NCI-H2196 (cell line): Measurements from ENCODE around the gene ARHGAP22.

ENCODE experiments used
- DNase-seq: peaks from one replicate; lab custom pipeline; 2025; ENCODE audit not compliant: unreplicated experiment; lab: John Stamatoyannopoulos, UW

The ARHGAP22 gene

DNA sequence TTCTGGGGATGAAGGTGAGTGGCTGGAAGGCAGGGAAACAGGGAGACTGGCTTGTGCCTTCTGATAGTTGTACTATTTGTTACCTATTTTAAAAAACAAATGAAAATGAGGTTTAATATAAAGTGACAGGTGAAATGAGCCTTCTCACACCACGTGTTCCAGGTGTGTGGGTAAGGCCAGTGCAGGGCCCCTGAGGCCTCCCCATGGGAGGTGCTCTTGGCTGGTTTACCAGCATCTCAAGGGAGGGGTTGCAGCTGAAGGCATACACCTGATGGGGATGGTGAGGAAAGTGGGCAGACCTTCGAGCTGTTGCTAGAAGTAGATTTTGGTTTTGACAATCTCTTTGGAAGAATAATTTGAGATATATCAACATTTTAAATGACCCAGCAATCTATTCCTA lies 103.6 kb downstream of the ARHGAP22 start:
- no peak for DNase-seq

DNA sequence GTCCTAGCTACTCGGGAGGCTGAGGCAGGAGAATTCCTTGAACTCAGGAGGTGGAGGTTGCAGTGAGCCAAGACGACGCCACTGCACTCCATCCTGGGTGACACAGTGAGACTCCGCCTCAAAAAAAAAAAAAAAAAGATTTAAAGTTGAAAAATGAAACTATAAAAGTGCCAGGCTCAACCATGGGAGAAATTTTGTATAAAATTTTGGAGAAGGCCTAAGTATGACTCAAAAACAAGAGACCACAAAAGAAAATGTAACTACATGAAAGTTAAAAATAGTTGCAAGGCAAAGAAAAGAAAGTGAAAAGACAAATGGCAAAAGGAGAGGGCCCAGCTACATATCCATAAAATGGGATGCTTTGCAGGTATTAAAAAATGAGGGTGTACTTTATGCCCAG lies 104.1 kb downstream of the ARHGAP22 start:
- no peak for DNase-seq

DNA sequence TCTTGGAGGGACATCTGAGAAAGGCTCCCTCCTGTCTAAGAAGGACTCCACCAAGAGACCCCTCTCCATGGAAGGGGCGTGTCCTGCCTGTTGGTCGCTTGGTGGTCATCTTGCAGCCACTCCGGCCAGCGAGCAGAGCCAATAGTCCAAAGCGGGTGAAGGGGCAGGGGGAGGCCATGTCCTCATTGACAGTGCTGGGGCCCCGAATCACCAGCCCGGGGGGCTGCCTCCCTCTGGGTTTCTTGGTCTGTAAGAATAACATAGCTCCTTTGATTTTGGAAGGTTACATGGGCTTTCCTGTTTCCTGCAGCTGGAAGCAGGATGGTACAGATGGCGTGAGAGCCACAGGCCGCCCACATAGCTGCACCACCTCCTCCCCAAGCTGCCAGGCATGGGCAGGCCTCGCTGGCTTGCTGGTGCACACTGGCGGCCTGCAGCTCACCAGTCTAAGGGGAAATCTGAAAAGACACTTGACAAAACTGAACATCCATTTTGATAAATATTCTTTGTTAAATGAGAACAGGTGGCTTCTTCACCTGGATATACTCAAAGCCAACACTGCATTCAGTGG lies 105.8 kb downstream of the ARHGAP22 start:
- no peak for DNase-seq

DNA sequence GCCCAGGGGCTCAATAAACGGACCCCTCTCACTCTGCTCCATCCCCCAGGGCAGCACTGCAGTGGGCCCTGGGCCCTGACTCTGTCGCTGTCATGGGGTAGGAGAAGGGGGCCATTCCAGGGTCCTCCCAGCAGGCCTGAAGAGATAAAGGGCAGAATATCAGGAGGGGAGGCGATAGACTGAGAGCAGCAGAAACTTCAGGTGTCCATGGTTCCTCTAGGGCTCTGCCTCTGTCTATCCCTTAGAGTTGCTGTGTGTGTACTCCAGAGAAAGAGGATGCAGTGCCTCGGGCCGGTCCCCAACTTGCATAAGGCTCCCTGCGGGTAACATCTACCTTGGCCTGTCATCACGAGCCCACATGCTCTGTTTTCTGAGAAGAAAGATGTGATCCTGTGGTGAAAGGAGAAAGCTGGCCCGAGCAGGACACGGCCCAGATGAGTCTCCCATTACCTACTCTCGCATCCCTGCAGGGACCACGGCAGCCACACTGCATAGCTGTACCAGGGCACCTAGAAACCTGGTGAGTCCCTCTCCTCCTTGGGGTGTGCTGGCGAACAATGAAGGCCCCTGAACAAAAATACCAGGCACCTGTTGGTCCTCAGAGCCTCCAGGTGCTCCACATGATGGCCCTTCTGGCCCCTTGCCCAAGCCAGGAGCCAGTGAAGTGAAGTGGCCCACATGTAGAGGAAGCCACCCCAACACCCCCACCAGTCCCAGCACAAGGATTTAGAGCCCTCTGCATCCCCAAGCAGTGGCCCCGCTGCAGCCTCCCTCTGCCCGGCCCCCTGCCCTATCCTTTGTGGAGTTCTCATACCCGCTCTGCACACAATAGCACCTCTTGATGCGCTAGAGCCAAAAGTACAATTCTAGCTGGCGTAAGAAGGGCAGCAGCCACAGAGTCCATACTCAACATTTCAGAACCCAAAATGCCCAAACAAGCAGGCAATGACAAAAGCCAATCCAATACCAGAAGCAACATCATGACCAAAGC lies 106.8 kb downstream of the ARHGAP22 start:
- DNase-seq, result no peak

DNA sequence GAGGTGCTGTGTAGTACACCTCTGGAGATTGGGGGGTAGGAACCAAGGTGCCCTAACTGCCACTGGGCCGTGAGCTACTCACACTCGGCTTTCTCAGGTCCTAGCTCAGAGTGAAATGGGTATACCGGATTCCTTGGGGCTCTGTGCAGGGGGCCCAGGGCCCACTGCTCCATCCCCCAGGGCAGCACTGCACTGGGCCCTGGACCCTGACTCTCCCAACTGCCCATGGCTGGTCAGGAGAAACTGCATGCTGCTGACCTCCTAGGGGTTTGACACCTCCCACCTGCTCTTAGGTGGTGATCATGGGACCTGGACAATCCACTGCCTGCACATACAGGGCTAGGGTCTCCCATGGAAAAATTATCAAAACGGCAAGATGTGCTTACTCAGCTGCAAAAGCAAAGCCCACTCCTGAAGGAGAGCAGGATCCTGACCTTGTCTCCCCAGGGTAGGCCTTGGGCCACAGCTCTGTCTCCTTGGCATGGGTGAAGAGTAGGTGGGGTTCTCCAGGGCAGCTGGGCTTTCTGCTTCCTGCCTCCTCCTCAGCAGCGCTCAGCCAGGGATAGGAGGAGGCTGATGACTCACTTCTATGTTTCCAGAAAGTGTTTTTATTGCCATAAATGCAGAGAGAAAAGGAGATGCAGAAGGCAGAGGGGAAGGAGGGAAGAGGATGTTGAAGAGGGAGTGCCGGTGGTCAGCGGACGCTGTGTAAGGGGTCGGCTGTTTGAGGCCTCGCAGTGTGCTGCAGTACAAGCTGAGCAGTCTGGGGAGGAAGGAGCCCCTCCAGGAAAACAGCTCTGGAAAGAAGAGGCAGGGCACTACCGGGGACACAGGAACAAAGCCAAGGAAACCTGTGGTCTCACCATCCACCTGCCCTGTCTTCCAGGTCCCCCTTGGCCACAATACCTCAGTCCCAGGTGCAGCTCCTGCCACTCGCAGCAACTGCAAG lies 107.8 kb downstream of the ARHGAP22 start:
- no peak for DNase-seq

DNA sequence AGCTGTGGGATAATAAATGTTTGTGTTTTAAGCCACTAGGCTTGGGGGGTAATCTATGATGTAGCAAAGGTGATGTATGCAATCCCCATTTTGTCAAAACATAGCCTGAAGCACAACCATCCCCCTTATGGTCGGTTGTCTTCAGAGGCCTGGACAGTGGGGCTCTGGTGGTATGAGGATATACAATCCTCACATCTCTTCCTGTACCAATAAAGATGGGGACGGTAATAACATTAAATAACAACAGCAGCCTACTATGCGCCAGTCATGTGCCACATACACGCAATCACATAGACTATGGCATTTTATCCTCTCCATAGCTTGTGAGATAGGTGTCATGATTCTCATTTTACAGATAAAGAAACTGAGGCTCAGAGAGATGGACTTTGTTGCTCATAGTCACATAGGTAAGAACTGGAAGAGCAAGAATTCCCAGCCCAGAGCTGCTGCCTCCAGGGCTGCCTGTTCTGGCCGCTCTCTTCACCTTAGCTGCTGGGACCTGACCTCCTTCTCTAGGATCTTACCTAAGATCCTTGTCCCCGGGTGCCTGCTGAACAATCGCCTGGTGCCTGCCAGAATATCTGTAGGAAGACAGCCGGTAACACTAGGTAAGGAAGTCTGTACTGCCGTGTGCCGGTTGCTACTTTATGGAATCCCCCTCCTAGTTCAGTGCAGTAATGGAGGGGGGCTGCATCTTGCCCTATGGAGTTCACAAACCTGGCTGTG lies 108.6 kb downstream of the ARHGAP22 start:
- no peak for DNase-seq

DNA sequence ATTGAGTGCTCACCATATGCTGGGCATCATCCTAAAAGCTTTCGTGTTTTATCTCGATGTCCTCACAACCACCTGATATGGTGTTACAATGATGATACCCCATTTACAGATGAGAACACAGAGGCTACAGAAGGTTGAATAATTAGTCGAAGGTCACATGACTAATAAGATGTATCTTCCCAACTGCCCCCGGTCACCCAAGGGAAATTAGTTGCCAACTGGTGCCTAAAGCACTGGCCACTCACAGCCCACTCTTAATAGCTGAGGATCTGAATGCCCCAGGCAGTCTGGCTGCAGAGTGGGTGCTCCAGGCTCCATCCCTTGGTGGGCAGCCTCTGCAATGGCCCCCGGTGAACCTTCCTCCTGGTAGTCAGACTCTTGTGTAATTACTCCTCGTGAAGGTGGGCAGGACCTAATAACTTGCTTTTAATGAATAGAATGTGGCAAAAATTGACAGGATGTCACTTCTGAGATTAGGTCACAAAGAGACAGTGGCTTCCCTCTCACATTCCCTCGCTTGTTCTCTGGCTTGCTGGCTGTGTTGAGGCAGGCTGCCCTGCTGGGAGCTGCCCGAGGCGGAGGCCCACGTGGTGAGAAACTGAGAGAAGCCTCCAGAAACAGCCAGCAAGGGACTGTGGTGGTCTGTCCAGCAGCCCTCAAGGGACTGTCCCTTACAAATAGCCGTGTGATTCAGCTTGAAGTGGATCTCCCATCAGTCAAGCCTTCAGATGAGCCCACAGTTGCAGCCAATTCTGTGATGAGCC lies 109.4 kb downstream of the ARHGAP22 start:
- DNase-seq, result no peak

DNA sequence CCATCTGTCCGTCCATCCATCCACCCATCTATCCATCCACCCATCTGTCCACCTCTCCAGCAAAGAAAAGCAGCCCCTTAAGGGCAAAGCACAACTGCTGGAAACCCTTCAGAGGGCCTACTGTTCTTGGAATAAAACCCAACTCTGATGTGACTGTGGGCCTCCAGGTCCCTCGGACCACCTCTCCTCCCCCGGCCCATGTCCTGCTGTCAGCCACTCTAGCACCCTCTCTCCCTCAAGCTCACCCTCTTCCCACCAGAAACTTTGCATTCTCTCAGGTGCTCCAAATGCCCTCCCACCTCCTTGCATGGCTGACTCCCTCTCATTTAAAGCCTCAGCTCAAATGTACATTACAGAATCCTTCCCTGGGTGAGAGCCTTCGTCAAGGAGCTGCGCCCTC lies 110.3 kb downstream of the ARHGAP22 start:
- no peak for DNase-seq

DNA sequence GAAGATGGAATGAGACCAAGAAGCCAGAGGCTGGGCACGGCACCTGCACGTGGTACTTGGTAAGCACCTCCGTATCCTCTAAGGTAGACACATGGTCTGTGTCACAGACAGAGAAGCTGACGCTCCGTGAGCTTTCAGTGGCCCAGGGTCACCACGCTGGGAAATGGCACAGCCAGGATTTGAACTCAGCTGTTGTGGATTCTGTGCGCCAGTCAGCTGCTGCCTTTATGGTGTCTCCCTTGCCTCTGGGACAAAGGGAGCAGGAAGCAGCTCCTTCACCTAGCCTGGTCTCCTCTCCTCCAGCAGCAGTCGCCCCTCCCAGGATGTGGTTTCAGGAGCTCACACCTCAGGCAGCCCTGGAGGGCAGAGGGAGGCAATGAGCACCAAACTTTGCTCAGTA lies 110.8 kb downstream of the ARHGAP22 start:
- no peak for DNase-seq

DNA sequence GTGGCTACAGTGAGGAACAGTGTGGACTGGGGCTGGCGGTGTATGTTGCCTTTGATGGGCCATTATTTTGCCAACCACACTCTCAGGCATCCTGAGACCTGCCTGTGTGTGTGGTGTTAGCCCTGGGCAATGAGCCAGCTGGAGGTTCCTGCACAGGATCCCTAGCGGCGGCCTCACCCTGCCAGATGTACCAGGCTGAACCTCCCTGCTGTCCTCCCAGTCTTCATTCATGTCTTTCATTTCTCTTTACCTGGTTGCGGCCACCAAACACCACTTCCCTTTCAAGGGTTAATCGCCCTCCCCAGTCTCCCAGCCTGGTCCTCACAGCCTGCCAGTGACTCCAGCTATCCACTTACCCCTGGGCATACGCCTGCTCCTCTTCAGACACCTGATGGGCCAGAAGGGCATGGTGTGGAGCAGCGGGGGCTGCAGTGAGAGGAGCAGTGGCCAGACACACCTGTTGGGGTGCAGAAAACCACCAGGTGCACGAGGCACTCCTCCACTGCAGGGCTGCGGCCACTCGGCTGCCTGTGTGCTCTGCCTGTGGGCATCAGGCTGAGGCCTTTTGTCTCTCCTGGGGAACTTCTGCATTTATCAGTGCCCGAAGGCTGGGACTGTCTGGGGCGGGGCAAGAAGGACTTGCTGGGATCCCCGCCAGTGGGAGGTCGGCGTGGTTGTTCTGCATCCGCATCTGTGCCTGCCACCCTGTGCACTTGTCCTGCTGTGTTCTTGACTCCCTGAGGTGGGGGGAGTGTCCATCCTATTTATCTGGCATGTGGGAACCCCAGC lies 111.6 kb downstream of the ARHGAP22 start:
- DNase-seq, result no peak

DNA sequence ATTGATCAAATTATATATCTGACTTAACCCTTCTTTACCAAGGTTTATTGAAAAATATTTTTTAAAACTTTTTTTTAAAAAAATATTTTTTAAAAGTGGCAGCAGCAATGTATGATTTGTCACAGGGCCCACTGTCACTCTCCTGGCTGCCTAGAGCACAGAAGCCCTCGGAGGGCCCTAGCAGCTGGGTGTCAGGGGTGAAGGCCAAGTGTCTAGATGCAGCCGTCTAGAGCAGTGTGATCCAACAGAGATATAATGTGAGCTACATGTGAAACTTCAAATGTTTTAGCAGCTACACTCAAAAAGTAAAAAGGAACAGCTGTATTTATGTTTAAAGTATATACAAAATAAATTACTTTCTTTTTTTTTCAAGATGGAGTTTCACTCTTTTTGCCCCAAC lies 112.7 kb downstream of the ARHGAP22 start:
- DNase-seq, result no peak

DNA sequence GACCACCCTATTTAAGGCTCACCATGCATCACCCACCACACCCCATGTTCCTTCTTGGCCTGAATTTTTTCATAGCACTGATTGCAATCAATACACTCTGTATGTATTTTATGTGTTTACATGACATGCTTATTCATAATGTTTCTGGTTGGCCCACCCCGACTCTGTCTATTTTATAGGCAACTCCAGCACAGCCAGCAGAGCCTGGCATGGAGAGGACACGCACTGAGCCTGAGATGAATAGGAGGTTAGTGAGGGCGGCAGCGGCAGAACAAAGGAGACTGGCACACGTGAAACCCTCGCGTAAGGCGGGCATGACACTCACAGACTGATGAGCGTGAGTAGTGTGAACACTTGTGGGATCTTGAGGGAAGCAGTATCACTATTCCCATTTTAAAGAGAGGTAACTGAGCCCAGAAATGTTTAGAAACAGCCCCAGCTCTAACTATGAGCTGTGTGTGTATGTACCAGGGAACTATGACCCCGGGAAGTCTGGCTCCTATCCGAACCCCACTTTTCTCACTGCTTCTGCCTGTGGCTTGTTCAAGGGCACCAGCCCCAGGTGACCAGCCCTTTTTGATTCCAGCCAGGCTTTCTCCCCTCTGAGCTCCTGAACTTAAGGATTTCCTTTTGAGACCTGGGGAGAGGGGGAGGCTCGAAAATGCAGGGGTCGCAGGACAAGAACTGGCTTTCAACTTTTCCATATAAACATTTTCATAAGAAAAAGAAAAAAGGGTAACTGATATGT lies 113.3 kb downstream of the ARHGAP22 start:
- no peak for DNase-seq

DNA sequence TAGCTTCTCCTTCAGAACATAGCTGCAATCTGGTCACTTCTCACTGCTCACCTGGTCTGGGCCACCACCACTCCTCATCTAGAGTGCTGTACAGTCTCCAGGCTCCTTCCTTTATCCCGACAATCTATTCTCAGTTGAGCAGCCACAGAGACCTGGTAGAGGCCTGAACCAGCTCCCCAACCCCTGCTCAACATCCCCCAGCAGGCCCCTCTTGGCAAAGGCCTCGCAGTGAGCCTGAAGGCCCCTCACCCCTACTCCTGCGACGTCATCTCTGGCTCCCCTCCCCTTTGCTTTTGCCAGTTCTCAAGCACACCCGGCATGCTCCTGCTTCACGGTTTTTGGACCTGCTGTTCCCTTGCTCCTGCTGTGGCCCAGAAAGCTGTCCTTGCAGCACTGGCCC lies 113.9 kb downstream of the ARHGAP22 start:
- no peak for DNase-seq

DNA sequence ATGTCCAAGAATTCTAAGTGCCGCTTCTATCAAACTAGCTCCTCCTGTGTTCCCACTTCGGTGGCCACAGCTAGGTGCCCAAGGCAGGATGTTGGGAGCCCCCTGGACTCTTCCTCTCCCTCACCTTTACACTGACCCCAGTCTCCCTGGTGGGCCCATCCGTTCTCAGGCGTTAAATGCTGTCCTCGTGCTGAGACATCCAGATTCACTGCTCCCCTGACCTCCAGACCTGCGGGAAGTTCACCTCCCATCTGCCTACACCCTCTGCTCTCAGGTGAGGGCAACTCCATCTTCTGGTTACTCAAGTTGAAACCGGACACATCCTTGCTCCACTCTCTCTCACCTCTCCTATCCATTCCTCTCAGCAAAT lies 114.3 kb downstream of the ARHGAP22 start:
- no peak for DNase-seq

DNA sequence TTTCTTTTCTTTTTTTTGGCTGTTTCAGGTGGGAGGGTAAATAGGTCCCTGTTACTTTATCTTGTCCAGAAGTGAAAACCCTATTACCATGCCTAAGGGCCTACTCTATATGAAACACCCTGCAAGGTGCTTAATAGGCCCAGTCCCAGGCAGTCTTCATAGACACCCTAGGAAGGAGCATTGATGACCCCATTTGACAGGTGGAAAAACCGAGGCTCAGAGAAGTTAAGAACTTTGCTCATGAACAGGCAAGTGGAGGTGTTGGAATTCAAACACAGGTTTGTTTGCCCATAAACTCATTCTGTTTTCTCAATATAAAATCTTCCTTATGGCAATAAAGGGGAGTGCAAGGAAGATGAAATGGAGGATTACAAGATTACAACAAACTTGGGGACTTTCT lies 115.8 kb downstream of the ARHGAP22 start:
- DNase-seq, result no peak

DNA sequence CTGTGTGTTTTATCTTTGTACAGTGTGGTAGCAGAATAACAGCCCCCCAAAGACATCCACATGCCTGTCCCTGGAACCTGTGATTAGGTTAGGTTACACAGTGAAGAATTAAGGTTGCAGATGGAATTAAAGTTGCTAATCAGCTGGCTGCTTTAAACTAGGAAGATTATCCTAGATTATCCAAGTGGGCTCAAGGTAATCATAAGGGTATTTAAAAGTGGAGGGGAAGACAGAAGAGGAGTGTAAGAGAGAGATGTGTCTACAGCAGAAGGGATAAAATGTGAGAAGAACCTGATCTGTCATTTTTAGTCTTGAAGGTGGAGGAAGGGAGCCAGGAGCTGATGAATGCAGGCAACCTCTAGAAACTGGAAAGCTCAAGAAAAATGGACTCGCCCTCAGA lies 117.6 kb downstream of the ARHGAP22 start:
- no peak for DNase-seq

DNA sequence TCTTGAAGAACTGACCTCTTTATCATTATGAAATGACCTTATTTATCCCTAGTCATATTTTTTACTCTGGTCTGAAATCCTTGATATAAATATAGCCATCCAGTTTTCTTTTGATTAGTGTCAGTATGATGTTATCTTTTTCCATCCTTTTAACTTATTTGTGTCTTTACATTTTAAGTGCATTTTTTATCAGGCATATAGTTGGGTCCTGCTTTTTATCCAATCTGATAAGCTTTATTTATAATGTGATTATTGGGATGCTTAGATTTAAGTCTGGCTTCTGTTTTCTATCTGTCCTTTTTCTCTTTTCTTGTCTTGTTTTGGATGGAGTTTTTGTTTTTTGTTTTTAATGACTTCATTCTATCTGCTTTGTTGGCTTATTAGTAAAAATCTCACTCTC lies 119.2 kb downstream of the ARHGAP22 start:
- no peak for DNase-seq

DNA sequence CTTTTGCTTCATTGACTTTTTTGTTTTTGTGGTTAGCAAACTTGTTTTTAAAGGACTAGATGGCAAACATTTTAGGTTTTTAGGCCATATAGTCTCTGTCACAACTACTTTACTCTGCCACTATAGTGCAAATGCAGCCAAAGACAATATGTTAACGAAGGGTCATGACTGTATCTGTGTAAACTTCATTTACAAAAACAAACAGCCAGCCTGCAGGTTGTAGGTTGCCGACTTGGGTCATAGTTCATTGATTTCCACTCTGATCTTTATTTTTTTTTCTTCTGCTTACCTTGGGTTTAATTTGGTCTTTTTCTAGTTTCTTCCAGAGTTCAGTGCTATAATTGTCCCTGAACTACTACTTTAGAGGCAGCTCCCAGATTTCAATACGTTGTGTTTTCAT lies 120.0 kb downstream of the ARHGAP22 start:
- DNase-seq, result no peak

DNA sequence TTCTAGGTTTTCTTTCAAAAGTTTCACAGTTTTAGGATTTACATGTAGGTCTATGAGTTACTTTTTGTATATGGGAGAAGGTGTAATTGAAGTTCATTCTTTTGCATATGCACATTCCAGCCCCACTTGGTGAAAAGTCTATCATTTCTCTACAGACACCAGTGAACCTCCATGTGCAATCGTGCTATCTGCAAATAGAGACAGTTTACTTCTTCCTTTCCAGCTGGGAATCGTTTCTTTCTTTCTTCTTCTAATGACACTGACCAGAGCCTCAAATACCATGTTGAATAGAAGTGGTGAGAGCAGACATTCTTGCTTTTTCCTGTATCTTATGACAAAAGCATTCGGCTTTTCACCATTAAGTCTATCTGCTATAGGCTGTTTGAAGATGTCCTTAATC lies 122.7 kb downstream of the ARHGAP22 start:
- DNase-seq, result no peak
